GM12878 (cell line): ENCODE data around the gene GRIK4.

Source experiments
- GABPA ChIP-seq: IDR thresholded peaks from 2 replicates; pipeline ENCODE4 v1.6.1; 2014; ENCODE audit warnings: antibody characterized with exemption, low read depth, mild to moderate bottlenecking, inconsistent platforms
- SMC3 ChIP-seq: IDR thresholded peaks from 2 replicates; pipeline ENCODE4 v1.6.1; 2011; ENCODE audit warnings: low read length, improper control_type of control experiment, borderline replicate concordance
- TF ChIP-seq, protein P1 (sequence below), 3 experiments: IDR thresholded peaks in 2 of 3; conservative IDR thresholded peaks in 1 of 3; 2 replicates each; pipeline ENCODE4 v1.5.1; 2011; ENCODE audit warnings: low read depth in 3 of 3, low read length in 3 of 3, mild to moderate bottlenecking in 3 of 3, control low read depth in 2 of 3, moderate library complexity in 2 of 3, inconsistent platforms in 1 of 3, mixed read lengths in 1 of 3; ENCODE audit not compliant: control insufficient read depth in 2 of 3, insufficient read depth in 1 of 3; ENCODE audit errors: extremely low read depth in 1 of 3
- TF ChIP-seq, protein P2 (sequence below): IDR thresholded peaks from 2 replicates; pipeline ENCODE4 v1.6.1; 2012; ENCODE audit warnings: low read depth, low read length, improper control_type of control experiment

DNA sequence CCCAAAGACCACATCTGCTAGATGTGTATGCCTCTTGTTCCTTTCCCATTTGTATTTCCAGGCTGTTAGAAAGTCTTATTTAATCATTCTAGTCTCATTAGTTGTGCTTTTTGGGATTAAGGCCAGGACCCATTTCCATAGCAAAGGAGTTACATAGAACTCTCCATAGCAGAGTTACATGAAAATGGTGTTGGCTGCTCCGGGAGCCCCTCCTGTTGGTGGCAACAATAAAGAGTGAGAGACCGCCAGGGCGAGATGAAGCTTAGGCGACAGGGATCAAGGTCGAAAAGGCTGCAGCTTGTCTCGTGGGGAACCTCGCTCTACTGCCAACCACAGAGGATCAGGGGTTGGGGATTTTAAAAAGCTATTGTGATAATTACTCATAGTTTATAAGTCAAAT is 58.3 kb downstream of the GRIK4 start:
- TF ChIP-seq, protein P1, sequence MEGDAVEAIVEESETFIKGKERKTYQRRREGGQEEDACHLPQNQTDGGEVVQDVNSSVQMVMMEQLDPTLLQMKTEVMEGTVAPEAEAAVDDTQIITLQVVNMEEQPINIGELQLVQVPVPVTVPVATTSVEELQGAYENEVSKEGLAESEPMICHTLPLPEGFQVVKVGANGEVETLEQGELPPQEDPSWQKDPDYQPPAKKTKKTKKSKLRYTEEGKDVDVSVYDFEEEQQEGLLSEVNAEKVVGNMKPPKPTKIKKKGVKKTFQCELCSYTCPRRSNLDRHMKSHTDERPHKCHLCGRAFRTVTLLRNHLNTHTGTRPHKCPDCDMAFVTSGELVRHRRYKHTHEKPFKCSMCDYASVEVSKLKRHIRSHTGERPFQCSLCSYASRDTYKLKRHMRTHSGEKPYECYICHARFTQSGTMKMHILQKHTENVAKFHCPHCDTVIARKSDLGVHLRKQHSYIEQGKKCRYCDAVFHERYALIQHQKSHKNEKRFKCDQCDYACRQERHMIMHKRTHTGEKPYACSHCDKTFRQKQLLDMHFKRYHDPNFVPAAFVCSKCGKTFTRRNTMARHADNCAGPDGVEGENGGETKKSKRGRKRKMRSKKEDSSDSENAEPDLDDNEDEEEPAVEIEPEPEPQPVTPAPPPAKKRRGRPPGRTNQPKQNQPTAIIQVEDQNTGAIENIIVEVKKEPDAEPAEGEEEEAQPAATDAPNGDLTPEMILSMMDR (IDR thresholded peaks at IDR 0.05 in 2 of 3, conservative IDR thresholded peaks at IDR 0.05 in 1 of 3; ENCODE audit: control insufficient read depth in 2 of 3, extremely low read depth in 1 of 3, insufficient read depth in 1 of 3, low read depth in 3 of 3, low read length in 3 of 3): no peak
- TF ChIP-seq, protein P2, sequence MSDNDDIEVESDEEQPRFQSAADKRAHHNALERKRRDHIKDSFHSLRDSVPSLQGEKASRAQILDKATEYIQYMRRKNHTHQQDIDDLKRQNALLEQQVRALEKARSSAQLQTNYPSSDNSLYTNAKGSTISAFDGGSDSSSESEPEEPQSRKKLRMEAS: no peak
- TF ChIP-seq GABPA: no peak
- TF ChIP-seq SMC3: no peak
